Fibroblast of skin of right biceps (primary cell): ENCODE data around the gene MAP4K5.
A peak's percentile ranks its signal among the peaks of the same experiment; 100 is the strongest.

Experiments
- DNase-seq: peaks from one replicate; pipeline ENCODE4 v3.0.0-alpha.2; 2013

MAP4K5 gene

GRCh38 chr14:50475460-50475859 lies 56.9 kb downstream of the MAP4K5 start:
- no peak for DNase-seq

DNA sequence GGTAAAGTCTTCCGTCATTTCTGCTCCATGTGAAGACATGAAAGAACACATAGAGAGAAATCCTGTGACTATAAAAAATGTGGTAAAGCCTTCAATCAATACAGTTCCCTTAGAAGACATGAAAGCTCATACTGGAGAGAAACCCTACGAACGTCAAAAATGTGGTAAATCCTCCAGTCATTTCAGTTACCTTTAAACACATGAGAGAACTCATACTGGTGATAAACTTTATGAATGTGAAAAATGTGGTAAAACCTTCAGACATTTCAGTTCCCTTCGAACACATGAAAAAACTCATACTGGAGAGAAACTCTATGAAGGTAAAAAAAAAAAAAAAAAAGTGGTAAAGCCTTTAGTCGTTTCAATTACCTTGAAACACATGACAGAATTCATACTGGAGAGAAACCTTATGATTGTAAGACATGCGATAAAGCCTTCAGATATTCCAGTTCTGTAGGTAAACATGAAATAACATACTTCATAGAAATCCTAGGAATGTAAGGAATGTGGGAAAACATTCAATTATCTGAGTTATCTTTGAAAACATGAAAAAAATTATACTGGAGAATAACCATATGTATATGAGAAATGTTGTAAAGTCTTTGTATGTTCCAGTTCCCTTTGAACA lies 60.4 kb downstream of the MAP4K5 start:
- peak; percentile 10 for DNase-seq

DNA sequence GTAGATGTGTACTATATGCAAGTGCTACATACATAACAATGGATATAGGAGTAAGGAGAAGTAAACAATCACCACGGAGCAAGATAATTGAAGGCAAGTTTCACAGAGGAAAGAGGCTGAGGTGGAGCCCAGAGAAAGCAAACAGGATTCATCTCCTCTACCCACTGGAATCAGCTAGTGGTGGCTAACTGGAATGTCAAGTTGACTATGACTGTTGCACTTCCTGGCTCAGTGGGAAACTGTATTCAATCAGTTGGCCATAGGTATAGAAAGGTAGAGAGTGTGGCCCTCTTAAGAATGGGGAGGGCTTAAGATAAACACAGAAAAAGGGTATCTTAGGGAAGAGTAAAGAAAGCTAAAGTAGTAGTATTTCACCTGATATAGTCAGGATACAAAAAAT lies 62.4 kb downstream of the MAP4K5 start:
- DNase-seq = no peak

DNA sequence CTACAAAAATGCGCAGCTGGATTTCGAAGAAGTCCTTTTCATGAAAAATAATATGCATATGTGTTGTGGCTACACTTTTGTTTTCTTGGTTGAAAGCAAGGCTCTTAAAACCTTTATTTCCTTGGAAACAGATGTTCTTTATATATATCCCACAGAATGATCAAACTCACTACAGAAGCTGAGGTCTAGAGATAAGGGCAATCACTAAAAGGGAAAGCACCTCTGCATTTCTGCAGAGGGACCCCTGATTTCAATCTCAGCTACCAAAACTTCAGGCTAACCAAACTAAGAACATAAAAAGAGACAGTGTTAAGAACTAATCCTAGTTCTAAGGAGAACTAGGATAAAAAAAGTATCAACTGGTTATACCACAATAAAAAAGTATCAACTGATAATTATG lies 70.3 kb downstream of the MAP4K5 start:
- DNase-seq = no peak

- no peak for DNase-seq
Observed at GRCh38 chr14:50453869-50454268, 78.5 kb downstream of the MAP4K5 start.

DNA sequence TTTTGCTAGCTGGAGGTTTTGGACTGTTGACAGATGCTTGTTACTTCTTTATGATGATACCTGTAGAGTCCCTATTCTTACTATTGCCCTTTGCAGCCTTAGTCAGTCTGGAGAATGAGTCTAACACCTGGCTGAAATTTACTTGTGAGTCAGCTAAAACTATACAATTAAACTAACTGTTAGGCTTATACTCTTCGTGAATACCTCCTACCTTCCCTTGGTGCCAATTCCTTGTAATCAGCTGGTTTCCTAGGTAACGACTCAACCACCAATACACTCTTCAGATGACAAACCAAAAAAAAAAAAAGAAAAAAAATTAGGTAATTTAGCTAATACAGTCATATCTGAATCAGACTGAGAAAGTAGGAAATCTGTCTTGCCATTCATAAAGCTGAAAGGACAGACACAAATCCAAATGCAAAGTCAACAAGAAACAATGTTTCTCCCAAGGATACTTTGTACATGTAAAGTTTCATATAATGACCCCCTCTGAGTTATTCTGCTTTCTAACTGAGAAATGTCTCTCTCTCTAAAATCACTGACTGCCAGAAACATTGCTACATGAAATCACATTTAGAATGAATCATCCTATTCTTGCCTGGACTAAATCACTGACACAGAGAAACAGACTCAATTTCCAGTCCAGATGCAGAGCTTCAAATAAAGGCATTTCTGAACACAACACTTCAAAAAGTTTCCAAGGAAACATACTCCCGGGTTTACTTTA lies 79.2 kb downstream of the MAP4K5 start:
- DNase-seq = peak; percentile 74

- no peak for DNase-seq
Observed at GRCh38 chr14:50452296-50452695, 80.1 kb downstream of the MAP4K5 start.

DNA sequence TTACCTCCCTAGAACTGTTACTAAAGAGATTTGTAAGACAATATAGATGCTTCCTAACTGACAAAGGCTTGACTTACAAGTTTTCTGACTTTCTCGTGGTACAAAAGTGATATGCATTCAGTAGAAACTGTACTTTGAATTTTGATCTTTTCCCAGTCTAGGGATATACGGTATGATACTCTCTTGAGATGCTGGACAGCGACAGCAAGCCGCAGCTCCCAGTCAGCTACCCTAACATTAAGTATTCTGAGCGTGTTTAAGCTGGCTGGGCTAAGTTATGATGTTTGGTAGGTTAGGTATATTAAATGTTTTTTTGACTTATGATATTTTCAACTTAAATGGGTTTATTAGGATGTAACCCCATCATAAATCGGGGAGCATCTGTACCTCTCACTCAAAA lies 80.5 kb downstream of the MAP4K5 start:
- no peak for DNase-seq

GRCh38 chr14:50447461-50447860 lies 84.9 kb downstream of the MAP4K5 start:
- DNase-seq = peak; percentile 38

DNA sequence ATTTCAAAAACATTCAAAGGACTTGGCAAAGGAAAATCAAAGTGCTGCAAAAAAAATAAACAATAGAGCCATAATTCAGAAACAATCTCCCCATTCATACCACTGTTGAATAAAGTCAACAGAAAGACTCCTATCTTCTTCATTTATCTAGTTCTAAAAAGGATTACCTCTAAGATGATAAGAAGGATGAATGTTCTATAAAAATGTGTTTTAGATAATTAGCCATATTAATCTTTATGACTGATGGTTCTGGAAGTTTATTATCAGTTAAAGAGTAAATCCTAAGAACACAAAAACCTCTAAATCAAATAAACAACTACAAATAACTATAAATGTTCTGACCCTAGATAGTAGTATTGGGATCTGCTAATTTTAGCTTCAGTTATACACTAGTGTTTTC lies 97.8 kb downstream of the MAP4K5 start:
- DNase-seq = no peak

DNA sequence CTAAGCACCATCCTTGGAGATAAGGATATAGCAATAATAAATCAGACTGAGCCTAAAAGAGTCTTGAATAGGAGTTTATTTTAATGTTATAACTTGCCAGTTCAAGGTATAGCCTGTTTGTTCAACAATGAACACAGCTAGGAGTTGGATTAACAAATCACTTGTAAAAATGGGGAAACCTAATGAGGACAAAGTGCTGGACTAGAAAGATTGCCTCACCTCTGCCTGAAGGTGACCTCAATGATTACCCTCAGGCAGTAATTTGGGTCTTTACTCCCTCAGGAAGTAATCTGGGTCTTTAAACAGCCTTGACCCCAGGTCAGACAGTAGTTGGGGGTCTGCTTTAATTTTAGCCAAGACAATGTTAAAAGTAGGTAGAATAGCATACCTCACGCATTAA lies 100.2 kb downstream of the MAP4K5 start:
- DNase-seq = no peak

- peak; percentile 77 for DNase-seq
Observed at GRCh38 chr14:50425816-50426215, 106.6 kb downstream of the MAP4K5 start.

DNA sequence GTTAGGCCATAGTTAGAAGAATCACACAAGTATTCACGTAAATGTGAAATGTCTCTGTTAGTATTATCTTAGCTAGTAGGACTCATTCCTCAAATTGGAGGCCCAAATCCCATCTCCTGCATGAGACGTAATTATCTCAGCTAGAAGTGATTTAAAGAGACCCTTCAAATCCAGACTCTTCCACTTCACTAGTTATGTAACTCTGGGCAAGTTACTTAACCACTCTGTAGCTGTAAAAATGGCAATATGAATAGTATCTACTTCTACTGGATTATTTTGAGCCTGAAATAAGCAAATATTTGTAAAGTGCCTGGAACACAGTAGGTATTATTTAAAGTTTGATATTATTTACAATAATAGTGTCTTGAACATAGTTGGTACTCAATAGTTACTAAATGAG lies 107.3 kb downstream of the MAP4K5 start:
- no peak for DNase-seq

DNA sequence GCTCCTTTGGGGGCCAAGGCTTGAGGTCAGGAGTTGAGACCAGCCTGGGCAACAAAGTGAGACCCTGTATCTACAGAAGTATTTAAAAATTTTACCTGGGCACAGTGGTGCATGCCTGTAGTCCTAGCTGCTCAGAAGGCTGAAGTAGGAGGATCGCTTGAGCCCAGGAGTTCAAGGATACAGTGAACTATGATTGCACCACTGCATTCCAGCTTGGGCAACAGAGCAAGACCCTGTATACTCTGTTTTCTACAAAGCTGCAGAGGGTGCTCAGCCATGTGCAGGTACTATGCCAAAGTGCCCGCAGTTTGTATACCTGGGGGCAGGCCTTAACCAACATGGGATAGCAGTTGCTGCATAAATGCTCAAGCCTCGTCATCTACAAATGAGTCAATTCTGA lies 108.8 kb downstream of the MAP4K5 start:
- no peak for DNase-seq

GRCh38 chr14:50421499-50421898 lies 110.9 kb downstream of the MAP4K5 start:
- DNase-seq = no peak

DNA sequence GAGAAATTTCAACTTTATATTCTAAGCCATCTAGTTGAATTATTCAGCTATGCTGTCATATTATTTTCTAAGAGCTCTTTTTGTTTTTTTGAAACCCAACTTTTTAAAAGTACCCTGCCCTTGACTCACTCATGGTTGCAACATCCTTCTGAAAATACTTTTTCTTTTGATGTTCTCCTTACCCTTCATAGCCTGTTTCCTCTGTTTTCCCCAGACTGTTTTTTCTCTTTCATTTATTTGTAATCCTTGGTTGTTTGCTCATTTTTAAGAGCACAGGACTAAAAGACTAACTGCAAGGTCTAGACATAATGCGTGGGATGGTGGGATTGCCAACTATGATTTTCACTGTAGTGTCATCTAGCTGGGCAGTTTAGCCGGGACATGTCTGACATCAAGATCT lies 114.5 kb downstream of the MAP4K5 start:
- no peak for DNase-seq

GRCh38 chr14:50410921-50411320 lies 121.4 kb downstream of the MAP4K5 start:
- peak; percentile 59 for DNase-seq

DNA sequence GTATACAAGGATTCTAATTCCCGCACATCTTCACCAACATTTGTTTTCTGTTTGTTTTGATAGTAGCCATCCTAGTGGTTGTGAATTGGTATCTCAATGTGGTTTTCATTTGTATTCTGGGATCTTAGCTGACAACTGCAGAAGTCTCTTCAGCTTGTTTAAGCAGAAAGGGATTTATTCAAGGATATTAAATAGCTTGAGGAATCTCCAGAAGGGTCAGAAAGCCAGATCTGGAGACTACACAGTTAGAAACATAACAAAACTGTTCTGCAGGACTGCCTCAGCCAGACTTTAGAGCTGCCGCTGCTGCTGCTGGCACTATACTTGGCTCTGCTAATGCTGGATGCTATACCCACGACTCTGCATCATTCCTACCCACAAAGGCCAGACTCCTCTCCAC lies 122.3 kb downstream of the MAP4K5 start:
- DNase-seq = no peak

- DNase-seq = peak; percentile 65
Observed at GRCh38 chr14:50407111-50407812, 125.1 kb downstream of the MAP4K5 start.

- DNase-seq = no peak
Observed at GRCh38 chr14:50403419-50403818, 128.9 kb downstream of the MAP4K5 start.

- DNase-seq = no peak
Observed at GRCh38 chr14:50402965-50403364, 129.4 kb downstream of the MAP4K5 start.

GRCh38 chr14:50400461-50400860 lies 131.9 kb downstream of the MAP4K5 start:
- DNase-seq = no peak

DNA sequence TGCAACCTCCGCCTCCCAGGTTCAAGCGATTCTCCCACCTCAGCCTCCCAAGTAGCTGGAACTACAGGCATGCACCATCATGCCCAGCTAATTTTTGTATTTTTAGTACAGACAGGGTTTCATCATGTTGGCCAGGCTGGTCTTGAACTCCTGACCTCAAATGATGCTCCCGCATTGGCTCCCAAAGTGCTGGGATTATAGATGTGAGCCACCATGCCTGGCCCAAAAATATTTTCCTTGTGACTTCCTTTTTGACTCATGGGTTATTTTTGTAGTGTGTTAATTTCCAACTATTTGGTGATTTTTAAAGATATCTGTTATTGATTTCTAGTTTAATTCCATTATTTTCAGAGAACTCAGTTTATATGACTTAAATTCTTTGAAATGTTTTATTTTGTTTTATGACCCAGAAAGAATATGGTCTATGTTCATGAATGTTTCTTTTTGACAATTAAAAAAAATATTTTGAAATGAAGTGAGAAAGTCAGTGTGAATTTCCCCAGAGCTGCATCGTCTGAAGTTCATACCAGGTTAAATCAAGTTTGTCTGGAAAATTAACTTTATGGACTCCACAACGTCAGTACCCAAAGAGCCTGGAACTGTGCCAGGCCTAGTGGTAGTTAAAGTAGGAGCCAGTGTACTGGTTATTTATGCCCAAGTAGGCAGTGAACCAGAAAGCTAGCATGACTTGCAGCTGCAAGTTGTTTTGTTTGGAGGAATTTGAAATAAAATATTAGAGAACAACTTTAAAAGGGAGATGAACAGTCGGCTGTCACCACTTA lies 132.9 kb downstream of the MAP4K5 start:
- DNase-seq = peak; percentile 54
